ENCODE measurements around the gene SYNE1. TPM values are rescaled to one million over a fixed set of nuclear protein-coding genes. Genes with fewer than 3 reads are reported as not detected.

SYNE1 gene
- total RNA-seq, 1 experiment from 2014 or later, result 3.0 TPM

DNA sequence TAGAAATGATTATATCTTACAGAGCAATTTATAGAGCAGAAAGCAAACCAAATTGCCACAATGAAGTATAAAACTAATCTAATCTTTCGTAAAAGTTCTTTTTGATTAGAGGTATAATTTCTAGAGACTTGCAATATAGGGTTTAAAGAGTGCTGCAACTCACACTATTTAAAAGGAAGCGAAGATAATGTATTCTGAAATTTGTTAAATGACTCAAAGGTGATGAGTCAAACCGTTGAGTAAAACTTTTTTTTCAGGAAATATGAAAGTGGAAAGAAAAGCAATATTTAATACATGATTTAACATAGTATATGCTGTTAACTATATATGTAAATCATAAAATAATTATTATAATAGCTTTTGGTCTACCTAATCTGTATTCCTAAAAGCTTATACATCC is 133.6 kb downstream of the SYNE1 start:
- H2BK120ac ChIP-seq (ENCODE audit: low read depth, low read length, poor library complexity, severe bottlenecking), result no peak overlapping the region
- no peak overlapping the region for H3K4me2 ChIP-seq (ENCODE audit: insufficient read depth, insufficient read length, low read length)
- H2BK20ac ChIP-seq (ENCODE audit: low read depth, low read length, poor library complexity, severe bottlenecking), result no peak overlapping the region
- TF ChIP-seq, protein P1, sequence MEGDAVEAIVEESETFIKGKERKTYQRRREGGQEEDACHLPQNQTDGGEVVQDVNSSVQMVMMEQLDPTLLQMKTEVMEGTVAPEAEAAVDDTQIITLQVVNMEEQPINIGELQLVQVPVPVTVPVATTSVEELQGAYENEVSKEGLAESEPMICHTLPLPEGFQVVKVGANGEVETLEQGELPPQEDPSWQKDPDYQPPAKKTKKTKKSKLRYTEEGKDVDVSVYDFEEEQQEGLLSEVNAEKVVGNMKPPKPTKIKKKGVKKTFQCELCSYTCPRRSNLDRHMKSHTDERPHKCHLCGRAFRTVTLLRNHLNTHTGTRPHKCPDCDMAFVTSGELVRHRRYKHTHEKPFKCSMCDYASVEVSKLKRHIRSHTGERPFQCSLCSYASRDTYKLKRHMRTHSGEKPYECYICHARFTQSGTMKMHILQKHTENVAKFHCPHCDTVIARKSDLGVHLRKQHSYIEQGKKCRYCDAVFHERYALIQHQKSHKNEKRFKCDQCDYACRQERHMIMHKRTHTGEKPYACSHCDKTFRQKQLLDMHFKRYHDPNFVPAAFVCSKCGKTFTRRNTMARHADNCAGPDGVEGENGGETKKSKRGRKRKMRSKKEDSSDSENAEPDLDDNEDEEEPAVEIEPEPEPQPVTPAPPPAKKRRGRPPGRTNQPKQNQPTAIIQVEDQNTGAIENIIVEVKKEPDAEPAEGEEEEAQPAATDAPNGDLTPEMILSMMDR (conservative IDR thresholded peaks at IDR 0.05), result no peak
- Mint-ChIP-seq H3K27me3 (ENCODE audit: low read depth) (no peaks in the 10 kb centered on the region), H3K9me3 (no peaks in the 10 kb centered on the region), H3K4me1 (no peaks in the 10 kb centered on the region), H3K36me3 (ENCODE audit: insufficient read depth in 1 of 3, low read depth in 3 of 3) (no peaks in the 10 kb centered on the region), H3K27ac (no peak overlapping the region), H3K4me3 (no peak overlapping the region)
- H3K9me3 ChIP-seq (ENCODE audit: control insufficient read depth, low read depth, low read length), result no peaks in the 10 kb centered on the region
- H4K5ac ChIP-seq (ENCODE audit: insufficient read length, low read depth, low read length), result no peak overlapping the region
- no peaks in the 10 kb centered on the region for H3K79me2 ChIP-seq (ENCODE audit: insufficient read depth, low read length)
- no CpG with 5 or more reads among the region's 3 CpGs for WGBS (ENCODE audit: extremely low coverage, insufficient read length, low lambda C conversion rate)
- H3T11ph ChIP-seq (ENCODE audit: low read length), result no peak overlapping the region
- no peaks in the 10 kb centered on the region for H3K23me2 ChIP-seq (ENCODE audit: insufficient read length, low read depth, low read length, poor library complexity, severe bottlenecking)
- no peaks in the 10 kb centered on the region for H4K20me1 ChIP-seq (ENCODE audit: control insufficient read depth, insufficient read depth, insufficient read length)
- H3K79me1 ChIP-seq (ENCODE audit: insufficient read depth, low read depth, low read length, poor library complexity, severe bottlenecking), result no peaks in the 10 kb centered on the region
- H3K4me1 ChIP-seq (ENCODE audit: insufficient read depth, low read length), result no peaks in the 10 kb centered on the region
- no peak overlapping the region for H2BK15ac ChIP-seq (ENCODE audit: low read depth, low read length)
- no peak overlapping the region for H4K8ac ChIP-seq (replicated peaks; ENCODE audit: insufficient read length, low read depth, low read length)
- H3K14ac ChIP-seq (ENCODE audit: insufficient read depth, low read length), result no peak overlapping the region
- no peak overlapping the region for H3K27ac ChIP-seq (ENCODE audit: insufficient read length, low read depth, low read length)
- H4K91ac ChIP-seq (ENCODE audit: insufficient read length, low read depth, low read length), result no peak overlapping the region
- DNase-seq, result no peak
- no peaks in the 10 kb centered on the region for H3K27me3 ChIP-seq (ENCODE audit: insufficient read depth, low read length)
- no peak overlapping the region for H2AK5ac ChIP-seq (ENCODE audit: insufficient read length, low read length)
- H2BK5ac ChIP-seq (ENCODE audit: insufficient read length, low read length), result no peak overlapping the region
- H3K18ac ChIP-seq (ENCODE audit: insufficient read length, low read depth, low read length), result no peak overlapping the region
- H3K9ac ChIP-seq (ENCODE audit: extremely low read depth, insufficient read length, low read length), result no peak overlapping the region
- no peak overlapping the region for H3K56ac ChIP-seq (ENCODE audit: insufficient read length, low read depth, low read length)
- no peak overlapping the region for H2AFZ ChIP-seq (ENCODE audit: low read length)
- H3K4ac ChIP-seq (ENCODE audit: low read depth, low read length), result no peak overlapping the region
- H2BK12ac ChIP-seq (ENCODE audit: insufficient read length, low read depth, low read length), result no peak overlapping the region
- H3K23ac ChIP-seq (ENCODE audit: insufficient read length, low read depth, low read length), result no peak overlapping the region
